ENCODE results near the gene HDAC4.

The HDAC4 gene

DNA sequence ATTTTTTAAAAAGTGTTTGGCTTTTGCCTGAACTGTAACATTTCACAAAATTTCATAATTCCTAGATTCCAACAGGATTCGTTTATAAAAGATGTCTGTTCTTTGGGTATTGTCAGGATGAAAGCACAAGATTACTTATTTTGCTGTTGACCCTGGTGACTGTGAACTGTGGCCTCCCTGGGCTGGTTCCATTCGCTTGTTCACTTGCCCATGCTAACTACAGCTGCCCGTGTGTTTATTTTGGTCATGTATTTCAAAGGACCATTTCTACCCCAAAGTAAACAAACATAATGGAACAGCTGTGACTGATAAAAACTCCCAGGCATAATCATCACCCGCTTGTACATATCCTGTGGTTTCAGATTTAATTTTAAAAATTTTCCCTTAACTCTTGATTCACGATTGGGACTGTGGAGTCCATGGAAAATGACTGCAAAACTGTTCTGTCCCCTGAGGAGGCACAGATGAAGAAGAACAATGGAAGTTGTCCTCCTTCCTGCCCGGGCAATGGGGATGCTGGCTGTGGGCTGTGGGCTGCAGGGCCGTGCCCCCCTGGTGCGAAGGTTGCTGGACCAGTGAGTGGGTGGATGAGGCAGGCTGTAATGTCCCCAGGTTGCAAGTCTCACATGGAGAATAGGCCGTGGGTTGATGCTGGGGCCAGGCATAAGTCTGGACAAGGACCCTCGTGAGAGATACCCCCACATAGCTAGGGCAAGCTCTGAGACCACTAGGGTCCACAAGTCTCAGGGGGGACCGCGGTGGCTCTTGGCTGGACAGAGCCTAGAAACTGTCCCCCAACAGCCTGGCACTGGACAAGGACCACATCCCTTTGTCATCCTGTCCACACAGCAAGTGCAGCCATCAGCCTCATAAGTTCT is 28.9 kb upstream of the HDAC4 start:
- no peak for DNase-seq (ENCODE audit: low read depth in 2 of 2)

DNA sequence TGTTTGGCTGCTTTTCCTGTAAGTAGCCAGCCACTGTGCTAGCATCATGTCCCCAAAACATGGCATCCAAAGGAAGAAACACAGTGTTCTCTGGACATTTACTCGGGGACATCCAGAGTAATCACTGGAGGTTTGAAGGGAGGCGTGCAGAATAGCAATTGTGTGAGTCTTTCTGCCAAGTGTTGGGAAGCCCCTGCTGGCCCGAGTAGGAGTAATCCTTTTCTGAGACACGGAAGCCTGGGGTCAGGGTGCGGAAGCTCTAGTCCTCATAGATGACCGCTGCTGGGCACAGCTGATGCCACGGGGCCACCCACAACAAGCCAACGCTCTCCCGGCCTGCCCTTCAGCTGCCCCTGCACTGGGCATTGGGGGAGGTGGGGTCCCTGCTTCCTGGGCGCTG is 24.8 kb upstream of the HDAC4 start:
- DNase-seq (ENCODE audit: low read depth in 2 of 2), result no peak

DNA sequence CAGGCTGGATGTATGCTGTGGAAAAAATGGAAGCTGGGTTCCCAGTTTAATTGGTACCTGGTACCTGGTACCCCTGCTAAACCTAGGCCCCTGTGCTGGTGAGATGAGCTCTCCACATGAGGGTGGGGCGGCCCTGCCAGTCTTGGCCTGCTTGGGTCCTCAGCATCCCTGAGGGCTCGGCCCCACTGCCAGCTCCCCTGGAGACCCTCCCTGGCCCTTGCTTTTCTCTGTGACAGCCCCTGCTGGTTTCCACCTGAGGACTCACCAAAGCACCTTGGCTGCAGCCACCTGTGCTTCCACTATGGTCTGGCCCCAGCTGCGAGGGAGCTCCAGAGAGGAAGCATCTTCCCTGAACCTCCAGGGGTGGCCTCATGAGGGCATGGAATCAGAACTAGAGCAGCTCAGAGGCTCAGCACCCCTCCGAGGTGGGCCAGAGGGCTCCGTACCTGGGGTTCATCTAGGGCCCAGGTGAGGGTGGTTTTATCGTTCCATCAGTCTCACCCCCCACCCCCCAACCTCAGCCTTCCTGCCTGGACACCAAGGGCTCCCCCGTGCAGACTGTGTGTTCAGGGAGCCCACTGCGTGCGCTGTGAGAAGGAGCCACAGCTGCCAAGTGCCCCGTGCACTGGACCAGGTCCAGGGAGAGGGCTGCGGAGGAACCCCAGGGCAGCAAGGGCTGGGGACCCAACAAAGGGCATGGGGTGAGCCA is 23.7 kb upstream of the HDAC4 start:
- DNase-seq (ENCODE audit: low read depth in 2 of 2), result no peak

DNA sequence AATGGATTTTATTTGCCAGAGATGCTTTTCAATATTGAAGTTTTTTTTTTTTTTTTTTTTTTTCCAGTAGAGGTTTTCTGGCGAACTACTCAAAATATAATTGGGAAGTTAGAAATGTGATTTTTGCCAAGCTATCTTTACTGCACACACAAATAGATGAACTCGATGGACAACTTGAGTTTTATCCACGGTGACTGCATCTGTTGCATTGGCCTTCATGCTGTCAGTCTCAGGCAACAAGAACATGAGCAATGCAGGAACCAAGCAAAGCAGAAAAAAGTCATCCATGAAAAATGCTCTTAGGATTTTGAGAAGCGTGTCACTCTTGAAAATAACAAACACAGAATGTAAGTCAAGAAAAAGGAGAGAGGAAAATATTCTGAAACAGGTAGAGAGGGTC is 22.7 kb upstream of the HDAC4 start:
- no peak for DNase-seq (ENCODE audit: low read depth in 2 of 2)

DNA sequence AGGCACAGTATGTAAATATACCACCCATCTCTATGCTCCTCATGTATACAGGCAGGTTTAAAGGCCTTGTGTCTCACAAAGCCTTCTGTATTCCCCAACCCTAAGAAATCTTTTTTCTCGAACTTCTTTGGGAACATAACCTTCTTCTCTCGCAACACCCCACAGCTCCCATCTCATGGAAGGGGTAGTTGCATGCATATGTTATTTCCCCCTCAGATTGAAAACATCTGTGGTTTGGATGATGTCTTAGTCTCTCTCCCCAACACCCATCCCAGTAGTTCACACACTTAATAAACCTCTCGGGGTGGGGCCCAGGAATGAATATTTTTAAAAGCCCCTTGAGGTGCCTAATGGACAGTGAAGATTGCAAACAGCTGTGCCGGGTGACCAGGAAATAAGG is 21.0 kb upstream of the HDAC4 start:
- no peak for DNase-seq (ENCODE audit: low read depth in 2 of 2)

DNA sequence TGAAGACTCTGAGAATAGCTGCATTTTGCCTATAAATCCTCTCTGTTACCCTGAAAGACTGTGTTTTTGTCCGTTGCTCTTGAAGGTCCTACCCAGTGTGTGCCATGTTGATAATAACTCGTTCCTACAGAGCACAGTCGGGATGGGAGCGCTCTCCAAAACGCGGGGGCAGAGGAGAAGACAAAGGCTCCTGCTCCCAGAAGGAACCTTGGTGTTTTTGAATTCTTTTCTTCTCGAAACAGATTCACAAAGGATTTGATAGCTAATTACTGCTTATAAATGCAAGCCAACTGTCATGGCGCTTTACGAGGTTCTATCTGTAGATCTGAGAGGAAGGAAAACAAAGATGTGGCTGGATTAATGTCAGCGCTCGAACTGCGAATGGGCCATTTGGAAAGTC is 19.3 kb upstream of the HDAC4 start:
- DNase-seq (ENCODE audit: low read depth in 2 of 2), result no peak

DNA sequence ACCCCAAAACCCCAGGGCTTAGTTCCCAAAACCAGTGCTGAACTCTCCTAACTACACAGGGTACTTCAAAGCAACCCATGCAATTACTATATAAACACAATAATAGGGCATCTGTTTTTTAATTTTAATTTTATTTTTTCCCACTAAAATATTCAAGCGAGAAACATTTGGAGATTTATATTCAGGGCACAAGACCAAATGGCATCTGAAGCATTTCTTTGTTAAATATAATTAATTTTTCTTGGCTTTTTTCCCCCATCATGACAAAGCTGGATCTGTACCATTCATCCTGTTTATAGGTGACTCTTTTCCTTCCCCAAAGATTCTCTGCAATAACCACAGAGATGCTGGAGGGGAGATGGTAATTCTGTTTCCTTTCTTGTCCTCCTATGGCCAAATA is 18.1 kb upstream of the HDAC4 start:
- no peak for DNase-seq (ENCODE audit: low read depth in 2 of 2)

DNA sequence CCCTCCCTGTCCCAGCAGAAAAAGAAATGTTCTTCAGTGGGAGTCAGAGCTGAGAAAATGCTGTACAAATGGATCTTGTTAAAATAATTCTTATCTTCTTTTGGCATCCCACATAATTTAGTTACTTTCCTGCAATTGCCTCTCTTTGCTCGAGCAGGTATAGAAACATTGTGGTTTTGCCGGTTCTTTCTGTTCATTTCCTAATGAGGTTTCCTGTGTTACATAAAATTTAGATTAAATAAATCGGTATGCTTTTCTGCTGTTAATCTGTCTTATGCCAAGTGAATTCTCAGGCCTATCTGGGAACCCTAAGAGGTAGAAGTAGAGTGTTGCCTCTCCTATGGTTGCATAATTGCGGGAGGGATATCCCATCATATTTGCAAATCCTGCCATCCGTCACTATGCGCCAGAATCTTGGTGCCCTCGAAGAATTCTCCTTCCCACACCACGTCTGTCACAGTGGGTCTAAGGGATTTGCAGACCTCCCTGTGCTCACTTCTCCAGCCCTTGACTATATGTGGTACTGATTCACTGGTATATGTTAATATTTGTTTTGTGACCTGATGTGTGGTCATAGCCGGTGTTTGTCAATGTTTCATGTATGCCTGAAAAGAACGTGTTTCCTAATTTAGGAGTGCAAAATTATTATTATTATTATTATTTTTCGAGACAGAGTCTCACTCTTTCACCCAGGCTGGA is 12.2 kb upstream of the HDAC4 start:
- DNase-seq (ENCODE audit: low read depth in 2 of 2), result no peak

DNA sequence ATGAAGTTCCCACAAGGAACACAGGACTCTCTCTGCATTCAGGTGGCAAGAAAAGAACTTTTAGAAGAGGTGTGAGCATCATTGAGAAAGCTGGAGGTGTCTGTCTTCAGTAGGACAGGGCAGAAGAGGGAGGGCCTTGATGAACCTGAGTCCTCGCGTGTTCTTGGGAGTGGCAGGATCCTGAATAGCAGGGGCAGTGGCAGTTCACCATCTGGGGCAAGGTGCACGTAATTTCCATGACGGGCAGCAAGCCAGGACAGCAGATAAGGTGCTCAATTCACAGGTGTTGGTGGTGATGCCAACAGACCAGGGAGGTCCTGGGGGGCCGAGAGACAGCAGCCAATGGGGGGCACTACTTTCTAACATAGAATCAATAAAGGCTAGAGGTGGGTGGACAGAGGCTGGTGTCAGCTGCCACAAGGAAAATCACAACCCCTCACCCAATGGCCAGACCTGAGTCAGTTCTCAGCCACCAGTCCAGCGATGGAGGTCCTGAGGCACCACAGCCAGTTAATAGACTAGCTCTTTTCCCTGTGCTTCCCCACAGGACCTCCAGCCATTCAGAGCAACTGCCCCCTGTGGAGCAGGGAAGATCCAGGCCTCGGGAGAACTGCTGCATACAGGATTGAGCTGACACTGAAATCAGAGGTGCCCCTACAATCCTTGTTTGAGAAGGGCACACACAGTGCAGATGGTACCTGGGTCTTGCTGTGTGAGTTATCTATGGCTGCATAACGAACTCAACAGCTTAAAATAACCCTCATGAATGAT is 10.9 kb upstream of the HDAC4 start:
- DNase-seq (ENCODE audit: low read depth in 2 of 2), result no peak

DNA sequence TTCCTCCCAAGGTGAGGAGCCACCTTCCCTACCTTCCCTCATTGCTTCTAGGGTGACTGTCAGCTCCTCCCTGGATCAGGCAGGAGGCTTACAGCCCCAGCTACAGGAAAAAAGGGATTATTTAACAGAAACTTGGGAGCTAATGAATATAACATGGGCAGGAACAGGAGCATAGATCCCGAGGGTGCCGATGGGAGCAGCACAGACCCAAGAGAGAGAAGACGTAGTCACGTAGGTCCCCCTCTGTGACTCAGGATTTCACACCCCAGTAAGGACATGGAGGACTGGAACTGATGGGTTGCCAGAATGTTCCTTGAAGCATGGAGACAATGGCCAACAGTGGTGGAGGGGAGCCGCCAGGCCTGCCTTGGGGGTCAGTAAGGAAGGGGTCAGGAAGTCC is 10.3 kb upstream of the HDAC4 start:
- no peak for DNase-seq (ENCODE audit: low read depth in 2 of 2)

DNA sequence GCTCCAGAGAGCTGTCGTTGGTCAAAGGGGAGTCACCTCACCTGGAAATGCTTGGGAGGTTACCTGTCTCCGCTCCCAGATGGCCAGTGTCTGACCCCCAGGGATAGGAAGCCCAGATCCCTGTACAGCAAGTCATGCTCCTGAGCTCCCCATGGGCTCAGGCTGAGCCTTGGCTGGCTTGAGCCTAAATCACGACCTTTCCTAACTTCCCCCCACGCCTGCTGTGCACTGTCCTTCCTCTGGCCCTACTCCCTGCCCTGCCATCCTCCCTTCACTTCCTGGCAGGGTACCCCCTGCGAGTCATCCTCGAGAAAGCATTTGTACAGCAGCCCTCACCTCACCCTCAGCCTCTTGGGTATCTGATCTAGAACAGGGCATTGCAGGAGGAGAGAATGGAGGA is 9.2 kb upstream of the HDAC4 start:
- no peak for DNase-seq (ENCODE audit: low read depth in 2 of 2)

DNA sequence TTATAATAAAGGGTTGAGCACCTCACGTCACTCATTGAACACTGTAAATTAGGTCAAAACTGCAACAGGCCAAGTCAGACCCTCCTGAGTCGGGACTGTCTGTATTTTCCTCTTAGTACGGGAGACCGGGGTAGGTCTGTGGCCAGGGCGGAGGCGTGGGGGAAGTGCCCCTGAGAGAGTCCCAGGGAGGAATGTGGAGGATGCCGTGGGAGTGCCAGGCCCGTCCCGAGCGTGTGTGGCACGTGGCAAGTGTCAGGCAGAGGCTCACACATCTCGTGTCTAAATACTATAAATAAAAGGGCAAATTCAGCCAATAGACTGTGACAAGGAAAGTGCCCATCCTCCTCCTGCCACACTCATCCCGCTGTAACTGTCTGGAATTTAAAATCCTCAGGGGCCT is 6.3 kb upstream of the HDAC4 start:
- no peak for DNase-seq (ENCODE audit: low read depth in 2 of 2)

DNA sequence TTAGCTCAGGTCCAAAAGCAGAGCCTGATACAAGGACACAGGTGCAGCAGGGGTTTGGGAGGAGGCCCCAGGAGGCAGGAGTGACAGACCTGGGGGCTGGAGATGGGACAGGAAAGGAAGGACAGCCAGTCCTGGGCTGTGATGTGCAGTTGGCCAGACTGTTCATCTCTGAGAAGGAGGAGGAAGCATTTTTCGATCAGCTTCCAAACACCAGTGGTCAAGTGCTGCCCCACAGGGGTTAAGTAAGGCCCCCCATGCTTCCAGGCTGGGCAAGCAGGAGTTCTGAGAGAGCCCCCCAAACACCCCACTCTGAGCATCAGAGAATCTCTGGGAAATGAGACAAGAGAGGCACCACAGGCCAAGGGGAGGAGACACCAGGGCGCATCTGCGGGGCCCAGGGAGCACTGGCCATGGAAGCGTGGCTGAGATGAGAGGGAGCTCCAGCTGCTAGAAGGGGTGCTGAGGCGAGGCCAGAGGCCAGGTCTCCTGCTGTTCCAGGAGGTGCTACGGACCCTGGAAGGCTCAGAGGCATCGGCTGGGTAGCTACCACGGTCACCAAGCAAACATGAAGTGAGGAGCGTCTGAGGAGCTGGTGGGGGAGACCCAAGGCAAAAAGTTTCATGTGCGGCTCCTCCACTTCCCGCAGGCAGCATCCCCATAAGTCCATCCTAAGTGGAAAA is 5.6 kb upstream of the HDAC4 start:
- no peak for DNase-seq (ENCODE audit: low read depth in 2 of 2)

DNA sequence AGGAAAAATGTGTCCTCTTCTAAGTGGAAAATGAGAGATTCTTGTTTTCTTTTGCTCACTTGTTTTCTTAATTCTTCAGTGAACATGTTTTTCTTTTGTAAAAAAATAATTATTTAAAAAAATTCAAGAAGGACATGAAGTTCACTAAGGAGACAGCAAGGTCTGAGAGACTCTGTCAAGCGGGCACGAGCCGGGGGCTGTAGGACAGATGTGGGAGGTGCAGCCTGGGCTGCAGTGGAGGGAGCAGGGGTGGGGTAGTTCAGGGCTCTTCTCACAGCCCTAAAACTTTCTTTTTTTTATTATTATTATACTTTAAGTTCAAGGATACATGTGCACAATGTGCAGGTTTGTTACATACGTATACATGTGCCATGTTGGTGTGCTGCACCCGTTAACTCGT is 4.3 kb upstream of the HDAC4 start:
- no peak for DNase-seq (ENCODE audit: low read depth in 2 of 2)

DNA sequence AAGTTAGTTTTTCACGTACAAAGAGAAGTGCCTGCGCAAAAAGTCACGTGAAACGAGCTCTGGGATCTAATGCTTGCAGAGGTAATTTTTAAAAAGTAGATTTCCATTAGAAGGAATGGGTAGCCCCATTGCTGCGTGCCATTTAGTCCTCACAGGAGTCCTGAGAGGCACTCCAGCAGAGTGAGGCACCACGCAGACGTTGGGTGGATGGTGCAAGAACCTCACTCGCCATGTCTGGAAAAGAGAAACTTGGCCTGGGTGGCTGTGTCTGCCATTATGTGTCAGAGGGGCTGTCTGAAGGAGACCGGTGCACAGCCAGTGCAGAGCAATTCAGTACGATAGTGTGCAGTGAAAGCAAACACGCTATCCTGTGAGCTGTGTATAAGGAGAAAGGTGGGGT is 1.8 kb upstream of the HDAC4 start:
- no peak for DNase-seq (ENCODE audit: low read depth in 2 of 2)

DNA sequence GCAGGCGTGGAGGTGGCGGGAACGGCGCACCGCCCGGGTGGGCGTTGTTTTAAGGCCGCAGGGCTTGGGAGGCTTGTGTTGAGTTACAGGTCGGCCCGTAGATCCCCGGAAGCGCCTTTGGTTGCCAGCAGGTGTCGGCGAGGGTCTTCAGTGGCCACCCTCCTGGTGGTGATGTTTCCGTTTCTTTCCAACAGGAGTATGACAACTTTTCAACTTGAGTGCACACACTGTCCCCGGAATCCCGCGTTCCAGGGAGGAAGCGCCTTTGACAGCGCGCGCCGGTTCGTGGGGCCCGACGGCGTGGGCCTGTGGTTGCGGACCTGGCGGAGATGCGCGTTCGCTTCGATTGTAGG is 1.0 kb upstream of the HDAC4 start:
- DNase-seq (ENCODE audit: low read depth in 2 of 2), result no peak

DNA sequence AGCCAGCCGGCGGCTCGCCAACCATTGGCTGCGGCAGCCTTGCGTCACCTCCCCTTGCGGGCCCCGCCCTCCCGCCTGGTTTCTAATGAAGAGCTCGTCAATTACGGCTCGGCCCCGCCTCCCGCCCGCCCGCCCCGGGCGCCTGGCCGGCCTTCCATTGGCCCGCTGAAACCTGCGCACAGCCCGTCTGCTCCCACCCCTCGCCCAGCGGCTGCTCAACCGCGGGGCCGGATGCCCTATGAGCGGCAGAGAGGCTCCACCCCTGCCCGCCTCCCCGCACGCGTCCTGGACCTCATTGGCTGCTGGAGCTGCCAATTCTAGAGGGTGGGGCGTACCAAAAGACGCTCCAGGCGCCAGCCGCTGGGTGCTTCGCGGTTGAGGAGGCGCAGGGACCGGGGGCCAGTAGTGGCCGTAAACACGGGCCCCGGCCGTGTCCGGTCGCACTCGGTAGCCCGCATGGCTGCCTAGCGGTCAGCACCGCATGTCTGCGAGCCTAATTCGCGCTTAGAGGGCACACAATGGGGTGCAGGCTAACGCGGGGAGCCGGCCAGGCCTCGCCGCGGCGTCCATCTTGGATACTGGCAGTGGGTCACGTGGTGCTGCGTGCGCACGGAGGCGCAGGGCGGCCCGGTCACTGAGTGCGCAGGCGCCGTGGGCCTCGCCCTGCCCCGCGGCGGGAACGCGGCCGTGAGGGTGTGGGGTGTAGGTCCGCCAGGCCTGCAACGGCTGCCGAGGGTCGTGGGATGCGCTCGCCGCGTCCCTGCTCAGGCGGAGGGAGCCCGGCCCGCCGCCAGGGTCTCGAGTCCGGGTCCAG is 454 bp upstream of the HDAC4 start:
- DNase-seq (ENCODE audit: low read depth in 2 of 2), result peak; percentile 99

DNA sequence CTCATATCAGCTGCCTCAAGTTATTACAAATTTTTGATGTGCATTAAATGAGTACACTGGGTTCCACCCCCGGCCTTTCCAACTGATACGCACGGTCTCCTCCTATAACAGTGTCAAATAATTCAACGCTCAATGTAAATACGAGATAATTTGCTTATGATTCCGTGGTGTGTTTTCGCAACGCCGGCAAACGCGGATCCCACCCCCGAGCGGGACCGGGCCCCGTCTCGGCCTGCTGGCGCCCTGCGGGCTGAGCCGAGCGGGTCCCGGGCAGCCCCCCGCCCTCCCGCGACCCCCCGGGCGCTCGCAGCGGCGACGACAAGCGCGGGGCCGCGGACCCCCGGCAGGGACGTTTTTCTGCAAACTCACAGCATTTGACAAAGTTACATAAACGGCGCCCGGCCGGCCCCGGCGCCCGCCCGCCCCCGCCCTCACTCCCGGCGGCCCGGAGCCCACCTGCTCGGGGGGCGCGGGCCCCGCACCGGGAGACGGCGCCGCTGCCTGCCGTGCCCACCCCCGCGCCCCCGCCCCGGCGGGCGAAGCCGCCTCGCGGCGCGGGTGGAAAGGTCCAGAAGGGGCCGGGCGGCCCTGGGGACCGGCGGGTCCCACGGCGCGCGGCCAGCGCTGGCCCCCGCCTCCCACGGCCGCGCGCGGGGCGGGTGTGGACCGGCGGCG is 762 bp downstream of the HDAC4 start:
- no peak for DNase-seq (ENCODE audit: low read depth in 2 of 2)

DNA sequence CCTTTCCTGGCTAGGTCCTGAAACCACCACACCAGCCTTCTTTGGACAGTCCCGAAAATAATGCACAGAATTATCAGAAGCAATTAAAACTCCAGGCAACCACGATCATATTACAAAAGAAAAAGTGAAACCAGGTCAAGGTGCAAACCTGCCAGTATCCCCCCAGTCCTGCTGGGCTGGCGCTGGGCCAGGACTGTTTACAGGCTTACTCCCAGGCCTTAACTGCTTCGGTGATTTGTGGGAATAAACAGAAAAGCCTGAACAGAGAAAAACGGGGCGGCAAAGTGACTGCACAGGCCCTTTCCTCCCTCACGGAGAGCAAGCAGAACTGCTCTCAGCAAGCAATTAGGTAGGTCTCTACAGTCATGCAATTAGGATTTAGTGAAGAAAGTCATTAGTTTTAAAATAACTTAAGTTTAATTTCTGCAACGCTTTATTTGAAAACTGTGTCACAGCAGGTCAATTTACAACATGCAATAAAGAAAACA is 1.3 kb downstream of the HDAC4 start:
- DNase-seq (ENCODE audit: low read depth in 2 of 2), result no peak

DNA sequence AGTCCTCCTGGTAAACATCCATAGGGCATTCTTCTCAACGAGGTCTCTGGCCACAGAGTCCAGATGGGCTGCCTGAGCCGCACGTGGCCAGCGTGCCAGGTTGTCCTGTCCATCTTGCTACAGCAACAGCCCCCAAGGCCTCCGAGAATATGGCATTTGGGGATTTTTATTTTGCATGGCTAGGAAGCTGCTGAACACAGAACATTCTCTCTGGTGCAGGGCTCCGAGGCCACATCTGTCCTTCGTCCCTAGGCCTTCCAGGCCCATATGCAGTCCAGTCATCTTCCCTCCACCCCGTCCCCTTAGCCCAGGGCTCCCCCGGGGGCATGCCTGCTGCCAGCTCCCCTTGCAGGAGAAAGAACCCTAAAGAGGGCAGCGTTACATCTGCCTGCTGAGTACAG is 2.3 kb downstream of the HDAC4 start:
- no peak for DNase-seq (ENCODE audit: low read depth in 2 of 2)
